Naive thymus-derived CD8-positive, alpha-beta T cell (primary cell): Measurements from ENCODE around the gene SPZ1. TPM values are rescaled to one million over a fixed set of nuclear protein-coding genes. Genes with fewer than 3 reads are reported as not detected.
A peak's percentile ranks its signal among the peaks of the same experiment; 100 is the strongest.
"Not testable (repeated sequence)": the region's sequence is repeated elsewhere in the genome, so short reads cannot be mapped to it uniquely, and the experiment has no call there.

ENCODE experiments used
- ATAC-seq, 2 donors: fragments of 150-1000 bp; cut with Tn5 transposase in 1 of 2; sonication (Bioruptor Pico), chemical (Tn5 transposase) in 1 of 2; 1 replicate in 1 of 2; 2 replicates in 1 of 2; pipeline ENCODE4 v1.10.0; 2021; ENCODE audit warnings: mild to moderate bottlenecking in 2 of 2, moderate library complexity in 2 of 2
- POLR2A ChIA-PET: fragments of 350-600 bp; sonication (Branson Sonifier 250); formaldehyde crosslinking; loops from one replicate; lab custom pipeline; 2021; ENCODE audit warnings: antibody characterized with exemption; lab: Charles Lee
- DNase-seq, 10 donors: peaks; one replicate each; pipeline versions ENCODE4 v3.0.0 to v3.0.0-alpha.2; 2020 to 2022
- H3K27ac Mint-ChIP-seq, 10 donors: one replicate each; pipeline ENCODE4 v1.8.0; 2020 to 2022; ENCODE audit warnings: mild to moderate bottlenecking in 10 of 10, mixed read lengths in 10 of 10, moderate library complexity in 4 of 10, inconsistent platforms in 1 of 10
- H3K27me3 Mint-ChIP-seq, 5 donors: one replicate each; pipeline ENCODE4 v1.8.0; 2021 to 2022; ENCODE audit warnings: mixed read lengths in 5 of 5
- H3K36me3 Mint-ChIP-seq, 3 donors: one replicate each; pipeline ENCODE4 v1.8.0; 2020 to 2022; ENCODE audit warnings: mixed read lengths in 3 of 3, mild to moderate bottlenecking in 2 of 3, inconsistent platforms in 1 of 3
- H3K4me1 Mint-ChIP-seq, 4 donors: one replicate each; pipeline ENCODE4 v1.8.0; 2021 to 2022; ENCODE audit warnings: mixed read lengths in 4 of 4
- H3K4me3 Mint-ChIP-seq, 10 donors: one replicate each; pipeline ENCODE4 v1.8.0; 2020 to 2022; ENCODE audit warnings: mild to moderate bottlenecking in 10 of 10, mixed read lengths in 10 of 10, moderate library complexity in 6 of 10, inconsistent platforms in 1 of 10
- H3K9me3 Mint-ChIP-seq, 9 donors: one replicate each; pipeline ENCODE4 v1.8.0; 2020 to 2022; ENCODE audit warnings: mixed read lengths in 9 of 9, mild to moderate bottlenecking in 3 of 9, inconsistent platforms in 1 of 9, moderate library complexity in 1 of 9
- polyA plus RNA-seq, 3 donors: library from polyadenylated mRNA; unstranded; fragments of 300-500 nt; fragmentation: Illumina TruSeq; gene quantifications; one replicate each; pipeline ENCODE4 v1.2.3, GENCODE V29; 2021
- total RNA-seq, 8 experiments: library from RNA in 2 of 8; stranded (reverse) in 2 of 8; gene quantifications; one replicate each; pipeline ENCODE4 v1.2.3 and lab custom pipeline; 2021 to 2026

The SPZ1 gene
- total and polyA plus RNA-seq, 5 experiments from 2014 or later: not detected

DNA sequence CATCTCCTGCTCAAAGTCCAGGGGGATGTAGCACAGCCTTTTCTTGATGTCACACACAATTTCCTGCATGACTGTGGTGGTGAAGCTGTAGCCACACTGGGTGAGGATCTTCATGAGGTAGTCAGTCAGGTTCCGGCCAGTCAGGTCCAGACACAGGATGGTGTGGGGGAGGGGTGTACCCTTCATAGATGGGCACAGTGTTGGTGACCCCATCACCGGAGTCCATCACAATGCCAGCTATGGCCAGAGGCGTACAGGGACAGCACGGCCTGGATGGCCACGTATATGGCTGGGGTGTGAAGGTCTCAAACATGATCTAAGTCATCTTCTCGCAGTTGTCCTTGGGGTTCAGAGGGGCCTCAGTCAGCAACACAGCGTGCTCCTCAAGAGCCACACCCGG, 19.7 kb upstream of the SPZ1 start:
- Mint-ChIP-seq H3K36me3 (no peaks in the 10 kb centered on the region), H3K4me3 (no peak overlapping the region), H3K9me3 (no peaks in the 10 kb centered on the region), H3K27ac (no peak overlapping the region), H3K4me1 (no peaks in the 10 kb centered on the region), H3K27me3 (peaks cover 0 to 3% (median 0%) of the 10 kb centered on the region in 5 donors)
- ATAC-seq (no peak), DNase-seq (no peak)
- POLR2A ChIA-PET: no interaction called here

DNA sequence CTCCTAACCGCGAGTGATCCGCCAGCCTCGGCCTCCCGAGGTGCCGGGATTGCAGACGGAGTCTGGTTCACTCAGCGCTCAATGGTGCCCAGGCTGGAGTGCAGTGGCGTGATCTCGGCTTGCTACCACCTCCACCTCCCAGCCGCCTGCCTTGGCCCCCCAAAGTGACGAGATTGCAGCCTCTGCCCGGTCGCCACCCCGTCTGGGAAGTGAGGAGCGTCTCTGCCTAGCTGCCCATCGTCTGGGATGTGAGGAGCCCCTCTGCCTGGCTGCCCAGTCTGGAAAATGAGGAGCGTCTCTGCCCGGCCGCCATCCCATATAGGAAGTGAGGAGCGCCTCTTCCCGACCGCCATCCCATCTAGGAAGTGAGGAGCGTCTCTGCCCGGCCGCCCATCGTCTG, 19.0 kb upstream of the SPZ1 start:
- H3K9me3 Mint-ChIP-seq: not testable (repeated sequence)

DNA sequence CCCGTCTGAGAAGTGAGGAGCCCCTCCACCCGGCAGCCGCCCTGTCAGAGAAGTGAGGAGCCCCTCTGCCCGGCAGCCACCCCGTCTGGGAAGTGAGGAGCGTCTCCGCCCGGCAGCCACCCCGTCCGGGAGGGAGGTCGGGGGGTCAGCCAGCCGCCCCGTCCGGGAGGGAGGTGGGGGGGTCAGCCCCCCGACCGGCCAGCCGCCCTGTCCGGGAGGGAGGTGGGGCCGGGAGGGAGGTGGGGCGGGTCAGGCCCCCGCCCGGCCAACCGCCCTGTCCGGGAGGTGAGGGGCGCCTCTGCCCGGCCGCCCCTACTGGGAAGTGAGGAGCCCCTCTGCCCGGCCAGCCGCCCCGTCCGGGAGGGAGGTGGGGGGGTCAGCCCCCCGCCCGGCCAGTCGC, 18.5 kb upstream of the SPZ1 start:
- DNase-seq, POLR2A ChIA-PET, H3K27me3 Mint-ChIP-seq, H3K27ac Mint-ChIP-seq, H3K4me1 Mint-ChIP-seq, H3K9me3 Mint-ChIP-seq, H3K36me3 Mint-ChIP-seq, H3K4me3 Mint-ChIP-seq, ATAC-seq: not testable (repeated sequence)

More for the DNA sequence above, 19.0 kb upstream of the SPZ1 start:
- ATAC-seq, H3K36me3 Mint-ChIP-seq, DNase-seq, H3K4me3 Mint-ChIP-seq, H3K27me3 Mint-ChIP-seq, H3K4me1 Mint-ChIP-seq, POLR2A ChIA-PET, H3K27ac Mint-ChIP-seq: not testable (repeated sequence)

DNA sequence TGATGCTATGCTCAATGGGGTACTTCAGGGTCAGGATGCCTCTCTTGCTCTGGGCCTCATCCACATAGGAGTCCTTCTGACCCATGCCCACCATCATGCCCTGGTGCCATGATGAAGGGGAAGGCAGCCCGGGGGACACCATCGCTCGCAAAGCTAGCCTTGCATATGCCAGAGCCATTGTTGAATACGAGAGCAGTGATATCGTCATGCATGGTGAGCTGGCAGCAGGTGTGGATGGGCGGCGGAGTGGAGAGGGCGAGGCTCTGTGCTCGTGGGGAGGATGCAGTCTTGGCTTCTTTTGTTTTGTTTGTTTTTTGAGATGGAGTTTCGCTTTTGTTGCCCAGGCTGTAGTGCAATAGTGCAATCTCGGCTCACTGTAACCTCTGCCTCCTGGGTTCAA, 17.2 kb upstream of the SPZ1 start:
- POLR2A ChIA-PET: no interaction called here
- no peaks in the 10 kb centered on the region for H3K9me3 Mint-ChIP-seq

DNA sequence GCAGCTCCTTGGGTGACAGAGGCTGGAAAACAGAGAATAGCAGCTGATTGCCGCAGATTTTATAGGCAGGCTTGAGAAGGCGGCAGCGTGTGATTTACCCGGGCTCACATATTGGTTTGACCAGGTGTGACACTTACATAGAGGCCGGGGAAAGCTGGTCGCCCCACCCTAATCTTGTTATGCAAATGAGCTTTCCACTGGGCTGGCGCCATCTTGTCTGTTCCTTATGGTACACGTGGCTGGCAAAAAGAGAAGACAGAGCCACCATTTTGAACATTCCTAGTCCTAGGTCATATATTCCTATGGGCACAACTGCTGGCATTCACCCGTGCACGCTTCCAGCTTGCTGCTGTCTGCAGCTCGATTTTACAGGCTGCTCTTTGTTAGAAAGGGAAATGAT, 11.3 kb upstream of the SPZ1 start:
- DNase-seq (no peak), ATAC-seq (no peak)
- POLR2A ChIA-PET: interaction anchor here (1.9 to 3.0 kb wide), 2 partner anchors 34 to 217 kb away, joined by 6 to 20 read pairs; no protein-coding TSS in a partner anchor
- no peaks in the 10 kb centered on the region for H3K9me3 Mint-ChIP-seq
- no peak overlapping the region for H3K4me3 Mint-ChIP-seq
- no peaks in the 10 kb centered on the region for H3K27me3 Mint-ChIP-seq
- H3K4me1 Mint-ChIP-seq: no peaks in the 10 kb centered on the region
- H3K27ac Mint-ChIP-seq: no peak overlapping the region
- no peaks in the 10 kb centered on the region for H3K36me3 Mint-ChIP-seq

More for the DNA sequence above, 17.2 kb upstream of the SPZ1 start:
- Mint-ChIP-seq H3K27ac (no peak overlapping the region), H3K27me3 (no peaks in the 10 kb centered on the region), H3K36me3 (no peaks in the 10 kb centered on the region), H3K4me1 (no peaks in the 10 kb centered on the region), H3K4me3 (no peak overlapping the region)
- ATAC-seq (no peak), DNase-seq (no peak)

DNA sequence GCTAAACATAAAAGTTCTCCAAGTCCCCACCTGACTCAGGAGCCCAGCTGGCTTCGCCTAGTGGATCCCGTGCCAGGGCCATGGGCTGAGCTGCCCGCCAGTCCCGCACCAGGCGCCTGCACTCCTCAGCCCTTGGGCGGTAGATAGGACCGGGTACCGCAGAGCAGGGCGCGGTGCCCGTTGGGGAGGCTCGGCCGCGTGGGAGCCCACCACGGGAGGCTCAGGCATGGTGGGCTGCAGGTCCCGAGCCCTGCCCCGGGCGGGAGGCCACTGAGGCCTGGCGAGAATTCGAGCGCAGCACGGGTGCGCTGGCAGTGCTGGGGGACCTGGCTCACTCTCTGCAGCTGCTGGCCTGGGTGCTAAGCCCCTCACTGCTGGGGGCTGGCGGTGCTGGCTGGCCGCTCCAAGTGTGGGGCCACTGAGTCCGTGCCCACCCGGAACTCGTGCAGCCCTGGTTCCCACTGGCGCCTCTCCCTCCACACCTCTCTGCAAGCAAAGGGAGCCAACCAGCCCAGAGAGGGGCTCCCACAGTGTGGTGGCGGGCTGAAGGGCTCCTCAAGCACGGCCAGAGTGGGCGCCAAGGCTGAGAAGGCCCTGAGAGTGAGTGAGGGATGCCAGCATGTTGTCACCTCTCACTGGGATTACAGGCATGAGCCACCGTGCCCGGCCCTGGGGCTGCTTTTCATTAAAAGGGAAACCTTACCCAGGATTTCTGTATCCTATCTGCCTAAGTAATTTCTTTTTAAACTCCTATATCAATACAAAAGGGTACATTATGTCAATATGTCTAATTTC, 9.7 kb upstream of the SPZ1 start:
- Mint-ChIP-seq H3K36me3 (no peaks in the 10 kb centered on the region), H3K27me3 (peaks cover 0 to 1% (median 0%) of the 10 kb centered on the region in 5 donors), H3K4me1 (no peaks in the 10 kb centered on the region), H3K27ac (no peak overlapping the region), H3K9me3 (peaks cover 0 to 2% (median 0%) of the 10 kb centered on the region in 9 donors), H3K4me3 (no peak overlapping the region)
- POLR2A ChIA-PET: interaction anchor here (3.0 kb wide), 1 partner anchor 219 kb away, joined by 20 read pairs; no protein-coding TSS in a partner anchor
- DNase-seq (no peak), ATAC-seq (no peak)

DNA sequence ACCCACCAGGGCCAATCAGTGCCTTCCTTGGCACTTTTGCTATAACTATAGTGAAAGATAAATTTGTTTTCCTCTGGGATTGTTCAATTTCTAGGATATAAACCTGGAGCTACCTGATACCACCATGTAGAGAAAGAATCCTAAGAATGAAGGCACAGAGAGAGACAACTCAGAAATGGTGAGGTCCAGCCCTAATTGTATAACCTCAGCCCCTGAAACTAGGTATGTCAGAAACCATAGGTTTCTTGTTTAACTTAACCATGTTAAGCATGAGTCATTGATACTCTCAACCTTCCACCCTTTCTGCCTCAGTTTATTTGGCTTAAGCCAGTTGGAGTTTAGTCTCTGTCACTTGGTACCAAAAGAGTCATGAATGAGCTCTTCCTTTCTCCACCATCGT, 4.6 kb upstream of the SPZ1 start:
- Mint-ChIP-seq H3K36me3 (peaks cover 0 to 7% (median 0%) of the 10 kb centered on the region in 3 donors), H3K27ac (no peak overlapping the region), H3K4me3 (no peak overlapping the region), H3K4me1 (no peaks in the 10 kb centered on the region), H3K9me3 (peaks cover 0 to 8% (median 0%) of the 10 kb centered on the region in 9 donors), H3K27me3 (peaks cover 0 to 17% (median 3%) of the 10 kb centered on the region in 5 donors)
- no peak for DNase-seq
- ATAC-seq: no peak
- POLR2A ChIA-PET: no interaction called here

DNA sequence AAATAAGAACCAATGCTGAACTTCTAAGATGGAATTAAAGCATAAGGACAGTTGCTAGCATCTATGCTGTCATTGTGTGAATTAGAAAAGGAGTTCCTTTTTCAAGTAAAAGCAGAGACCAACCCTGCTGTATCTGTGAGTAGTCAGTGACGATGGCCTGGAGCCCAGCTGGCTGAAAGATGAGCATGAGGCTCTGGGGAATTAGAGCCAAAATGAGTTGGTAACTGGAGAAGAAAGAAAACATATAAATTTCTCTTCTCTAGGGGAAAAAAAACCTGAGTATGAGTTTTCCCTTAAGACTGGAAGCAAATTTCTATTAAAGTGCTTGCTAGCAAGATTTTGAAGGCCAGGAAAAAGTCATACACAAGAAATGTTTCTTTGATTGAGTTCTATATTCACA, 1.6 kb upstream of the SPZ1 start:
- Mint-ChIP-seq H3K27ac (no peak overlapping the region), H3K9me3 (peaks cover 0 to 14% (median 0%) of the 10 kb centered on the region in 9 donors), H3K4me1 (no peaks in the 10 kb centered on the region), H3K36me3 (peaks cover 0 to 7% (median 3%) of the 10 kb centered on the region in 3 donors), H3K27me3 (peaks cover 0 to 17% (median 5%) of the 10 kb centered on the region in 5 donors), H3K4me3 (no peak overlapping the region)
- no peak for ATAC-seq
- POLR2A ChIA-PET: no interaction called here
- DNase-seq: no peak

DNA sequence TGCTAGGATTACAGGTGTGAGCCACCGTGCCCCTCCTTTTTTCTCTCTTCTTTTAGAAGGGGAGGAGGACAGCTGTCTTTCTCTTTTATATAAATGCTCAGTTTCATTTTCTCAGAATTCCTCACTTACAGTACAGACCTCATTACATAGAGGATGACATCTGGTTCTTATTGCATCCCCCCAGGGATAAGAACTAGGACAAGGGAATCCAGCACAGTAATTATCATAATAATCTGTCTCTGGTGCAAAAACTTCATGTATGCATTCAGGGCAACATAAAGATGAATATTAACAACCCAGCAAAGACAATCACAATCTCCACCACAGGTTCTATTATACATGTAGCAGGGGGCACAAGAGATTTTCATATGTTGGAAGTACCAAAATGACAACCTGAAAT, 5.1 kb downstream of the SPZ1 start:
- DNase-seq (no peak), ATAC-seq (no peak)
- Mint-ChIP-seq H3K4me3 (no peak overlapping the region), H3K27ac (no peak overlapping the region), H3K27me3 (peaks cover 0 to 3% (median 0%) of the 10 kb centered on the region in 5 donors), H3K4me1 (no peaks in the 10 kb centered on the region), H3K9me3 (peaks cover 0 to 9% (median 0%) of the 10 kb centered on the region in 9 donors), H3K36me3 (peaks cover 0 to 3% (median 3%) of the 10 kb centered on the region in 3 donors)
- POLR2A ChIA-PET: no interaction called here

DNA sequence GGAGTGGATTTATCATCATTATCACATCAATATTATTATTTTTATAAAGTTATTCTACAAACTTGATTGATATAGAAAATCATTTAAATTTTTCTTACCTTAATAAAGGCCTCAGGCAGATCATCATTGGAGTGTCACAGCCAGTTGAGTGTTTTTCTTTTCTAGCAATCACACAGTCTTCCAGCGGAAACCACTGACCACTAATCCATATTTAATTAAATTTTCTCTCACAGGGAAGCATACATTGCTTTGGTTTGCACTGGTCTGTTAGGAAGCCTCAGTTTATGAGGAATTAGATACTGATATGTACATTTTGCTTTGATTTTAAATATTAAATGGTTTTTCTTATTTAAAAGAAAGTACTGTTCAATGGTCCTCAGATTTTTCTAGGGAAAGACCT, 6.7 kb downstream of the SPZ1 start:
- H3K4me3 Mint-ChIP-seq: no peak overlapping the region
- ATAC-seq: no peak
- POLR2A ChIA-PET: no interaction called here

DNA sequence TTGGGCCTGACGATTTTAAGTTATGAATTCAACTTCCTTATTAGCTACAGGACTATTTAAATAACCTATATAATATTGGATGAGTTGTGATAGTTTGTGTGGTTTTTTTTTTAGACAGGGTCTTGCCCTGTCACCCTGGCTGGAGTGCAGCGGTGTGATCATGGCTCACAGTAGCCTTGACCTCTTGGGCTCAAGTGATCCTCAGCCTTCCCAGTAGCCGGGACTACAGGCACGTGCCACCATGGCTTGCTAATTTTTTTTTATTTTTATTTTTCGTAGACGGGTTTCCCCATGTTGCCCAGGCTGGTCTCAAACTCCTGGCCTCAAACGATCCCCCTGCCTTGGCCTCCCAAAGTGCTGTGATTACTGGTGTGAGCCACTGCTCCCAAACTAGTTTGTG, 17.6 kb downstream of the SPZ1 start:
- H3K4me1 Mint-ChIP-seq: no peaks in the 10 kb centered on the region
- peak overlapping the region in 1 of 10 donors; percentile 14 for H3K27ac Mint-ChIP-seq
- ATAC-seq (no peak), DNase-seq (no peak)
- peaks cover 13 to 27% (median 20%) of the 10 kb centered on the region in 5 donors for H3K27me3 Mint-ChIP-seq
- H3K9me3 Mint-ChIP-seq: no peaks in the 10 kb centered on the region
- no peaks in the 10 kb centered on the region for H3K36me3 Mint-ChIP-seq
- POLR2A ChIA-PET: no interaction called here
- no peak overlapping the region for H3K4me3 Mint-ChIP-seq

More for the DNA sequence above, 6.7 kb downstream of the SPZ1 start:
- no peaks in the 10 kb centered on the region for H3K36me3 Mint-ChIP-seq
- H3K9me3 Mint-ChIP-seq: no peaks in the 10 kb centered on the region
- peaks cover 0 to 4% (median 0%) of the 10 kb centered on the region in 5 donors for H3K27me3 Mint-ChIP-seq
- no peak for DNase-seq
- H3K4me1 Mint-ChIP-seq: no peaks in the 10 kb centered on the region
- H3K27ac Mint-ChIP-seq: no peak overlapping the region

DNA sequence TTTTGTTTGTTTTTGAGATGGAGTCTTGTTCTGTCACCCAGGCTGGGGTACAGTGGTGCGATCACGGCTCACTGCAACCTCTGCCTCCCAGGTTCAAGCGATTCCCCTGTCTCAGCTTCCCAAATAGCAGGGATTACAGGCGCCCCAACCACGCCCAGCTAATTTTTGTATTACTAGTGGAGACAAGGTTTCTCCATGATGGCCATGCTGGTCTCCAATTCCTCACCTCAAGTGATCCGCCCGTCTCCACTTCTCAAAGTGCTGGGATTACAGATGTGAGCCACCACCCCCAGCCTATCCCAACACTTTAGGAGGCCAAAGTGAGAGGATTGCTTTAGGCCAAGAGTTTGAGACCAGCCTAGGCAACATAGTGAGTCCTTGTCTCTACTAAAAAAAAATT, 19.3 kb downstream of the SPZ1 start:
- H3K4me3 Mint-ChIP-seq: no peak overlapping the region
- no peak overlapping the region for H3K27ac Mint-ChIP-seq
- ATAC-seq (no peak), DNase-seq (no peak)
- no peaks in the 10 kb centered on the region for H3K4me1 Mint-ChIP-seq
- H3K9me3 Mint-ChIP-seq: no peaks in the 10 kb centered on the region
- H3K36me3 Mint-ChIP-seq: no peaks in the 10 kb centered on the region
- peaks cover 13 to 27% (median 20%) of the 10 kb centered on the region in 5 donors for H3K27me3 Mint-ChIP-seq
- POLR2A ChIA-PET: no interaction called here

DNA sequence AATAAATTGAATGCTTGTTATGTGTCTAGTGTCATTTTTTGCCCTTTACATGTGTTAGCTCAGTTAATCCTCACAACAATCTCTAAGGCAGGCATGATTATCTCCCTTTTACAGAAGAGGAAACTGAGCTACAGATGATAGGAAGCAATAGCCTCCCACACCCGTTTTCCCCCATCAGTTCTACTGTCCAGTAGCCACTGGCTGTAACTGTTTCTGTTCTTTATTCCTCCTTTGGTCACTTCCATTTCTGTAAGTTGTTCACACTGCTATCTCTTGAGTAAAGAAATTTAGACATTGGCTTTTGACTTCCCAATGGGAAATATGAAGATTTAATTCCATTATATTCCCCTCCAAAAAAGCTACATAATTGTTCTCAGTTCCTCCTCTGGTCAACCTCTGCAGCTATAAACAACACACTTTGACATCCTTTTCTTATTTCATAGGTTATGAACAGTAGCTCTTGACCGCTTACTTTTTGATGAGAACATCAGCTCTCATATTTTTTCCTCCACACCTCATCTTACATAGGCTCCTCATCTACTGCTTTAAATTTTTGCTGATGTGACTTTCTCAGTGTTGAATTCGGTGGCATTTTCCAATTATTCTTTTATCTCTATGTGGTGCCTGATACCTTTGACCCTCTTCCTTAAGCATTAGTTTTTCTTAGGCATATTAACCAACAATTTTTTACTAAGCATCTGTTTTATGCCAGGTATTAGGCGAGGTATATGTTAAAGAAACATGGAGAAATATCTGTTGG, 21.4 kb downstream of the SPZ1 start:
- Mint-ChIP-seq H3K4me1 (peaks cover 0 to 4% (median 3%) of the 10 kb centered on the region in 4 donors), H3K27me3 (peaks cover 13 to 27% (median 17%) of the 10 kb centered on the region in 5 donors)
- POLR2A ChIA-PET: interaction anchor here (0.7 kb wide), 1 partner anchor 74 kb away, joined by 3 read pairs; no protein-coding TSS in a partner anchor

More for the DNA sequence above, 21.4 kb downstream of the SPZ1 start:
- ATAC-seq: no peak
- H3K27ac Mint-ChIP-seq: no peak overlapping the region
- H3K4me3 Mint-ChIP-seq: no peak overlapping the region
- H3K9me3 Mint-ChIP-seq: no peaks in the 10 kb centered on the region
- no peaks in the 10 kb centered on the region for H3K36me3 Mint-ChIP-seq
- DNase-seq: no peak
